GM18505 (cell line): Measurements from ENCODE around the gene DNAH10.

Source experiments
- ATAC-seq: cut with Tn5 transposase; IDR thresholded peaks from one replicate; pipeline ENCODE4 v1.9.1; 2021; ENCODE audit not compliant: unreplicated experiment
- POLR2A ChIP-seq: IDR thresholded peaks from 4 replicates; pipeline ENCODE4 v1.6.1; 2011; ENCODE audit warnings: borderline replicate concordance; ENCODE audit not compliant: insufficient read depth, insufficient read length; ENCODE audit errors: extremely low read depth

Gene DNAH10

GRCh38 chr12:123893276-123893675 lies 131.2 kb downstream of the DNAH10 start:
- ATAC-seq: no peak
- no peak for TF ChIP-seq POLR2A

- no peak for ATAC-seq
Measured at GRCh38 chr12:123894823-123895345, 132.8 kb downstream of the DNAH10 start.

GRCh38 chr12:123895451-123895850 lies 133.3 kb downstream of the DNAH10 start:
- no peak for TF ChIP-seq POLR2A
- no peak for ATAC-seq

More at GRCh38 chr12:123894823-123895345, 132.8 kb downstream of the DNAH10 start:
- TF ChIP-seq POLR2A: no peak

- TF ChIP-seq POLR2A: no peak
- no peak for ATAC-seq
Measured at GRCh38 chr12:123896767-123897166, 134.7 kb downstream of the DNAH10 start.

- no peak for TF ChIP-seq POLR2A
- no peak for ATAC-seq
Measured at GRCh38 chr12:123897221-123897620, 135.1 kb downstream of the DNAH10 start.

GRCh38 chr12:123898673-123899072 lies 136.6 kb downstream of the DNAH10 start:
- TF ChIP-seq POLR2A: no peak
- ATAC-seq: no peak

- no peak for ATAC-seq
- no peak for TF ChIP-seq POLR2A
Measured at GRCh38 chr12:123899368-123899767, 137.3 kb downstream of the DNAH10 start.

GRCh38 chr12:123900871-123901376 lies 138.8 kb downstream of the DNAH10 start:
- TF ChIP-seq POLR2A: no peak
- no peak for ATAC-seq

- ATAC-seq: no peak
- no peak for TF ChIP-seq POLR2A
Measured at GRCh38 chr12:123902821-123903220, 140.7 kb downstream of the DNAH10 start.

- no peak for TF ChIP-seq POLR2A
- ATAC-seq: no peak
Measured at GRCh38 chr12:123903301-123904065, 141.4 kb downstream of the DNAH10 start.

GRCh38 chr12:123905319-123905925 lies 143.3 kb downstream of the DNAH10 start:
- no peak for ATAC-seq
- no peak for TF ChIP-seq POLR2A

GRCh38 chr12:123906711-123907420 lies 144.8 kb downstream of the DNAH10 start:
- no peak for TF ChIP-seq POLR2A
- no peak for ATAC-seq
